Mesenchymal stem cell (in vitro differentiated cells and primary cell): Measurements from ENCODE around the gene DCDC2.

Experiments
- DNase-seq: peaks from one replicate; pipeline ENCODE4 v3.0.0-alpha.2; 2013
- H2AFZ ChIP-seq: one replicate; pipeline ENCODE4 v1.6.1; 2013; ENCODE audit warnings: low read depth, mild to moderate bottlenecking, control low read depth, inconsistent platforms, low read length, moderate library complexity
- H2AK5ac ChIP-seq: 2 replicates; pipeline ENCODE4 v1.6.1; 2013; ENCODE audit warnings: low read length, moderate library complexity, mild to moderate bottlenecking, inconsistent platforms; ENCODE audit not compliant: severe bottlenecking
- H2BK120ac ChIP-seq: one replicate; pipeline ENCODE4 v1.6.1; 2013; ENCODE audit warnings: low read depth, mild to moderate bottlenecking, inconsistent platforms, low read length, moderate library complexity
- H2BK12ac ChIP-seq, 2 experiments: one replicate each; pipeline ENCODE4 v1.6.1; 2013; ENCODE audit warnings: inconsistent platforms in 2 of 2, low read length in 2 of 2, mild to moderate bottlenecking in 2 of 2, moderate library complexity in 2 of 2, control low read depth in 1 of 2
- H2BK15ac ChIP-seq: one replicate; pipeline ENCODE4 v1.6.1; 2013; ENCODE audit warnings: mild to moderate bottlenecking, low read depth, inconsistent platforms; ENCODE audit not compliant: poor library complexity, severe bottlenecking
- H2BK5ac ChIP-seq: 2 replicates; pipeline ENCODE4 v1.6.1; 2013; ENCODE audit warnings: low read depth, mild to moderate bottlenecking, low read length, control low read depth, inconsistent platforms; ENCODE audit not compliant: poor library complexity, severe bottlenecking
- H3K14ac ChIP-seq, 2 experiments: one replicate each; pipeline ENCODE4 v1.6.1; 2013; ENCODE audit warnings: inconsistent platforms in 2 of 2, low read length in 2 of 2, control low read depth in 1 of 2, mild to moderate bottlenecking in 1 of 2, moderate library complexity in 1 of 2
- H3K18ac ChIP-seq, 2 experiments: one replicate each; pipeline ENCODE4 v1.6.1; 2013; ENCODE audit warnings: inconsistent platforms in 2 of 2, low read length in 2 of 2, control low read depth in 1 of 2, low read depth in 1 of 2, mild to moderate bottlenecking in 1 of 2
- H3K23ac ChIP-seq, 2 experiments: one replicate each; pipeline ENCODE4 v1.6.1; 2013; ENCODE audit warnings: inconsistent platforms in 2 of 2, low read length in 2 of 2, mild to moderate bottlenecking in 2 of 2, moderate library complexity in 2 of 2, control low read depth in 1 of 2
- H3K27ac ChIP-seq: 2 replicates; pipeline ENCODE4 v1.5.1; 2013; ENCODE audit warnings: mild to moderate bottlenecking, moderate library complexity, low read length, control low read depth, inconsistent platforms; ENCODE audit not compliant: poor library complexity, severe bottlenecking
- H3K27me3 ChIP-seq, 2 experiments: 2 replicates each; pipeline versions ENCODE4 v1.6.1 to v1.7.0; 2013; ENCODE audit warnings: low read length in 2 of 2, mild to moderate bottlenecking in 2 of 2, moderate library complexity in 2 of 2, control low read depth in 1 of 2, inconsistent platforms in 1 of 2; ENCODE audit not compliant: control insufficient read depth in 1 of 2, insufficient read depth in 1 of 2
- H3K36me3 ChIP-seq, 2 experiments: 2 replicates each; pipeline versions ENCODE4 v1.6.1 to v1.7.0; 2013; ENCODE audit warnings: low read length in 2 of 2, control low read depth in 1 of 2, inconsistent platforms in 1 of 2, low read depth in 1 of 2, mild to moderate bottlenecking in 1 of 2; ENCODE audit not compliant: insufficient read depth in 2 of 2, control insufficient read depth in 1 of 2
- H3K4ac ChIP-seq, 2 experiments: one replicate each; pipeline ENCODE4 v1.6.1; 2013; ENCODE audit warnings: inconsistent platforms in 2 of 2, low read length in 2 of 2, mild to moderate bottlenecking in 2 of 2, moderate library complexity in 2 of 2, control low read depth in 1 of 2, low read depth in 1 of 2
- H3K4me1 ChIP-seq: 2 replicates; pipeline ENCODE4 v1.6.1; 2013; ENCODE audit warnings: low read depth, low read length, control low read depth; ENCODE audit not compliant: control insufficient read depth, insufficient read depth
- H3K4me2 ChIP-seq: 2 replicates; pipeline ENCODE4 v1.6.1; 2013; ENCODE audit warnings: low read length, mild to moderate bottlenecking, inconsistent platforms; ENCODE audit not compliant: poor library complexity, severe bottlenecking
- H3K4me3 ChIP-seq, 2 experiments: 2 replicates each; pipeline versions ENCODE4 v1.5.1 to v1.7.0; 2013; ENCODE audit warnings: low read length in 2 of 2, mild to moderate bottlenecking in 2 of 2, control low read depth in 1 of 2, low read depth in 1 of 2; ENCODE audit not compliant: insufficient read depth in 1 of 2
- H3K79me1 ChIP-seq: replicated peaks from 2 replicates; pipeline ENCODE4 v1.6.1; 2013; ENCODE audit warnings: mild to moderate bottlenecking, control low read depth, low read length, inconsistent platforms; ENCODE audit not compliant: poor library complexity, severe bottlenecking
- H3K9ac ChIP-seq: 2 replicates; pipeline ENCODE4 v1.7.0; 2013; ENCODE audit warnings: mild to moderate bottlenecking, low read length, moderate library complexity
- H3K9me3 ChIP-seq: 2 replicates; pipeline ENCODE4 v1.7.0; 2013; ENCODE audit warnings: mild to moderate bottlenecking, low read length; ENCODE audit not compliant: control insufficient read depth
- H4K8ac ChIP-seq: one replicate; pipeline ENCODE4 v1.6.1; 2013; ENCODE audit warnings: inconsistent platforms, mild to moderate bottlenecking, low read length, moderate library complexity
- H4K91ac ChIP-seq: one replicate; pipeline ENCODE4 v1.6.1; 2013; ENCODE audit warnings: mild to moderate bottlenecking, low read length, inconsistent platforms
- whole genome bisulfite sequencing: methylation state at CpG from one replicate; pipeline ENCODE4 v1.1.7; 2013; ENCODE audit warnings: mixed read lengths; 5-methylcytosine and 5-hydroxymethylcytosine counted together

Gene DCDC2

DNA sequence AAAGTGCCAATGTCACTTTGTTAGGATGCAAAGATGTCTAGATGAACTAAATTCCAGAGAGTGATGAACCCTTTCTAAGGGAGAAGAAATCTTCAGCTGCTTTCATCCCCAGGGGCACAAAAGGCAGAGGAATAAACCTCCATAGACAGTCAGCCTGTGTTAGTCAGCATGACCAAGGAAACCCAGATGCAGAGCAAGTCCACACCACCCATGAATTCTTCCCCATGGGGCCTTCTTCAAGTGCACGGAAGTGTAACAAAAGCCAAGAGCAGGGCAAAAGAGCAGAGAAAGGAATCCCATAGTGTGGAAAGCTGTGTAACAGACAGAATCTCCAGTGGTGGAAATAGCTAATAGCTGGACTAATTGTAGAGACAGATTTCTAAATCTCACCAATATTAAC, 50.0 kb downstream of the DCDC2 start:
- no CpG with 5 or more reads among the region's 1 CpG for WGBS
- no peak overlapping the region for H3K18ac ChIP-seq
- peaks cover 10% of the 10 kb centered on the region for H3K79me1 ChIP-seq
- H2BK15ac ChIP-seq, result no peak overlapping the region
- H3K4me2 ChIP-seq, result no peak overlapping the region
- H3K9me3 ChIP-seq, result peaks cover 10% of the 10 kb centered on the region
- no peak overlapping the region for H3K14ac ChIP-seq
- no peak overlapping the region for H2BK120ac ChIP-seq
- H3K23ac ChIP-seq, result no peak overlapping the region
- no peak overlapping the region for H4K8ac ChIP-seq
- no peak overlapping the region for H3K9ac ChIP-seq
- no peaks in the 10 kb centered on the region for H3K36me3 ChIP-seq
- H4K91ac ChIP-seq, result no peak overlapping the region
- H3K27ac ChIP-seq, result peak overlapping the region; percentile 100
- H3K27me3 ChIP-seq, result no peaks in the 10 kb centered on the region
- H3K4me1 ChIP-seq, result no peaks in the 10 kb centered on the region
- DNase-seq, result peak; percentile 10
- H2AFZ ChIP-seq, result no peak overlapping the region
- H3K4me3 ChIP-seq, result no peak overlapping the region
- peak overlapping the region; percentile 51 for H2BK5ac ChIP-seq
- no peak overlapping the region for H2BK12ac ChIP-seq
- peak overlapping the region; percentile 22 for H2AK5ac ChIP-seq
- no peak overlapping the region for H3K4ac ChIP-seq

DNA sequence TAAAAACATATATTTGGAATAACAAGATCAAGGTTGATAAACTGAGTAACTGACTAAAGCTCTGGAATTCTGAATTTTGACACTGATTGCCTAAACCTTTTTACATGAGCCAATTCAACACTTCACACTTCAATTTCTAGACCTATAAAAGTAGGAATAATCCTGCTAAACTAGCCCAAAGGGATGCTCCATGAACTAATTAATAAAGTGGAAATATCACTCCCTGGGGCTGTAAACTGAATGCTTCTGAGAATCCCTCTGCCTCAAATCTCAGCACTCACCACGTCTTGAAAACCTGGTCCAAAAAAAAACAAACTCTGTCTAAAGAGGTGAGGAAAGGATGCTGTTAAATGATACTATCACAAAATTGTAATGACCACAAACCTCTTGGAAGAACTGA, 50.9 kb downstream of the DCDC2 start:
- H2AFZ ChIP-seq, result no peak overlapping the region
- peaks cover 3% of the 10 kb centered on the region for H3K4me1 ChIP-seq
- no peak overlapping the region for H2BK120ac ChIP-seq
- H2BK5ac ChIP-seq, result peak overlapping the region; percentile 31
- no peaks in the 10 kb centered on the region for H3K27me3 ChIP-seq
- DNase-seq, result no peak
- H3K9ac ChIP-seq, result no peak overlapping the region
- H2BK12ac ChIP-seq, result no peak overlapping the region
- no CpG with 5 or more reads among the region's 1 CpG for WGBS
- H4K8ac ChIP-seq, result no peak overlapping the region
- H3K79me1 ChIP-seq, result peaks cover 13% of the 10 kb centered on the region
- H3K4me2 ChIP-seq, result no peak overlapping the region
- no peak overlapping the region for H3K4ac ChIP-seq
- no peak overlapping the region for H4K91ac ChIP-seq
- H3K4me3 ChIP-seq, result no peak overlapping the region
- peaks cover 10% of the 10 kb centered on the region for H3K9me3 ChIP-seq
- no peak overlapping the region for H3K14ac ChIP-seq
- no peak overlapping the region for H3K23ac ChIP-seq
- H3K36me3 ChIP-seq, result no peaks in the 10 kb centered on the region
- H2AK5ac ChIP-seq, result no peak overlapping the region
- no peak overlapping the region for H2BK15ac ChIP-seq
- H3K18ac ChIP-seq, result no peak overlapping the region
- H3K27ac ChIP-seq, result peak overlapping the region; percentile 84

DNA sequence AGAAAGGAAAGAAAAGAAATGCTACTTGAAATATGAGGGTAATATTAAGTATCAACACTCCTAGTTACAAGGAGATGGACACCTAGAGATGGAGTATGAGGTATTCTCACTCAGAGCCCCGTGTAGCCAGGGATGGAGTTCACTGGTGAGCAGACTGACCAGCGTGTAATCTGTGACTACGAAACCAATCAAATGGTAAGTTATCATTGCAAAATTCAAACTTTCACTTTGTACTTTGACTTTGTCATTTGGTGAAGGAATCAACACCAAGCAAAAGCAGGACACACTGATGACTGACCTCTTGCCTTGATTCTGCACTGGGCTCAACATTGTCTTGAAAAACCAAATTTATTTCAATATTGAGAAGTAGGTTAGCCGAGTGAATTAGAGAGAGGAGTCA, 51.8 kb downstream of the DCDC2 start:
- Histone ChIP-seq H3K36me3 (no peaks in the 10 kb centered on the region), H2BK12ac (no peak overlapping the region), H3K23ac (no peak overlapping the region), H2BK120ac (no peak overlapping the region), H3K79me1 (peaks cover 13% of the 10 kb centered on the region), H2BK15ac (no peak overlapping the region), H3K27me3 (no peaks in the 10 kb centered on the region), H3K27ac (peak overlapping the region; percentile 84), H4K91ac (no peak overlapping the region), H2BK5ac (peak overlapping the region; percentile 54), H3K9ac (no peak overlapping the region), H3K4me3 (no peak overlapping the region), H3K4me2 (no peak overlapping the region), H2AK5ac (peak overlapping the region; percentile 88), H2AFZ (no peak overlapping the region), H3K18ac (no peak overlapping the region), H3K9me3 (peaks cover 4% of the 10 kb centered on the region), H4K8ac (no peak overlapping the region), H3K14ac (no peak overlapping the region), H3K4me1 (peaks cover 3% of the 10 kb centered on the region), H3K4ac (no peak overlapping the region)
- no peak for DNase-seq
- WGBS, result 94% methylated on average over 3 of the region's 4 CpGs

DNA sequence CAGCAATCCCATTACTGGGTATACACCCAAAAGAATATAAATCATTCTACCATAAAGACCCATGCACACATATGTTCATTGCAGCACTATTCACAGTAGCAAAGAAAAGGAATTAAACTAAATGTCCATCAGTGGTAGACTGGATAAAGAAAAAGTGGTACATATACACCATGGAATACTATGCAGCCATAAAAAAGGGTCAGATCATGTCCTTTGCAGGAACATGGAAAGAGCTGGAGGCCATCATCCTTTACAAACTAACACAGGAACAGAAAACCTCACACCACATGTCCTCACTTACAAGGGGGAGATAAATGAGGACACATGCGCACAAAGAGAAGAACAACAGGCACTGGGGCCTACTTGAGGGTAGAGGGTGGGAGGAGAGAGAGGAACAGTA, 60.9 kb downstream of the DCDC2 start:
- peaks cover 11% of the 10 kb centered on the region for H3K9me3 ChIP-seq
- no CpG with 5 or more reads among the region's 1 CpG for WGBS
- no peak overlapping the region for H3K27ac ChIP-seq
- no peak overlapping the region for H2BK120ac ChIP-seq
- no peak overlapping the region for H2BK15ac ChIP-seq
- DNase-seq, result no peak
- H3K4me2 ChIP-seq, result no peak overlapping the region
- H3K4me1 ChIP-seq, result peaks cover 2% of the 10 kb centered on the region
- H3K36me3 ChIP-seq, result no peaks in the 10 kb centered on the region
- no peak overlapping the region for H2BK12ac ChIP-seq
- H2AFZ ChIP-seq, result no peak overlapping the region
- H3K4ac ChIP-seq, result no peak overlapping the region
- H3K18ac ChIP-seq, result no peak overlapping the region
- no peak overlapping the region for H3K4me3 ChIP-seq
- H3K23ac ChIP-seq, result no peak overlapping the region
- no peak overlapping the region for H3K14ac ChIP-seq
- no peak overlapping the region for H2AK5ac ChIP-seq
- H4K91ac ChIP-seq, result no peak overlapping the region
- no peak overlapping the region for H2BK5ac ChIP-seq
- H3K79me1 ChIP-seq, result peaks cover 2% of the 10 kb centered on the region
- H3K9ac ChIP-seq, result no peak overlapping the region
- H4K8ac ChIP-seq, result no peak overlapping the region
- H3K27me3 ChIP-seq, result no peaks in the 10 kb centered on the region
